RWPE2 (cell line): ENCODE measurements around the gene ADGRG6.

Source experiments
- ATAC-seq: fragments of 200-7000 bp; cut with Tn5 transposase; 3 replicates; pipeline ENCODE4 v1.9.1; 2021; ENCODE audit warnings: low read depth
- DNase-seq: peaks from one replicate; pipeline ENCODE4 v3.0.0-alpha.2; 2020; ENCODE audit warnings: low spot score
- H3K27ac ChIP-seq: fragments of 450-650 bp; 2 replicates; pipeline ENCODE4 v1.5.1; 2017; ENCODE audit warnings: mild to moderate bottlenecking; ENCODE audit not compliant: poor library complexity, severe bottlenecking
- H3K27me3 ChIP-seq: fragments of 250-450 bp; sonication (Bioruptor Pico); 2 replicates; pipeline ENCODE4 v1.5.1; 2021; ENCODE audit warnings: mild to moderate bottlenecking, moderate library complexity; ENCODE audit not compliant: insufficient read depth, poor library complexity, severe bottlenecking
- H3K36me3 ChIP-seq: fragments of 250-450 bp; sonication (Bioruptor Pico); 2 replicates; pipeline ENCODE4 v1.5.1; 2020; ENCODE audit warnings: low read depth, mild to moderate bottlenecking, moderate library complexity
- H3K4me1 ChIP-seq: fragments of 250-450 bp; sonication (Bioruptor Pico); 2 replicates; pipeline ENCODE4 v1.5.1; 2021; ENCODE audit warnings: mild to moderate bottlenecking, moderate library complexity; ENCODE audit not compliant: insufficient read depth, poor library complexity, severe bottlenecking
- H3K4me3 ChIP-seq: fragments of 250-450 bp; sonication (Bioruptor Pico); 2 replicates; pipeline ENCODE4 v1.5.1; 2021; ENCODE audit warnings: mild to moderate bottlenecking, moderate library complexity; ENCODE audit not compliant: severe bottlenecking
- H3K9me3 ChIP-seq: fragments of 250-450 bp; sonication (Bioruptor Pico); 2 replicates; pipeline ENCODE4 v1.5.1; 2021; ENCODE audit warnings: mild to moderate bottlenecking, moderate library complexity; ENCODE audit not compliant: severe bottlenecking
- TF ChIP-seq, protein P1 (sequence below): fragments of 450-650 bp; IDR thresholded peaks from one replicate; pipeline ENCODE4 v1.5.1; 2017; ENCODE audit warnings: mild to moderate bottlenecking, moderate library complexity; ENCODE audit not compliant: poor library complexity, severe bottlenecking

ADGRG6 gene

DNA sequence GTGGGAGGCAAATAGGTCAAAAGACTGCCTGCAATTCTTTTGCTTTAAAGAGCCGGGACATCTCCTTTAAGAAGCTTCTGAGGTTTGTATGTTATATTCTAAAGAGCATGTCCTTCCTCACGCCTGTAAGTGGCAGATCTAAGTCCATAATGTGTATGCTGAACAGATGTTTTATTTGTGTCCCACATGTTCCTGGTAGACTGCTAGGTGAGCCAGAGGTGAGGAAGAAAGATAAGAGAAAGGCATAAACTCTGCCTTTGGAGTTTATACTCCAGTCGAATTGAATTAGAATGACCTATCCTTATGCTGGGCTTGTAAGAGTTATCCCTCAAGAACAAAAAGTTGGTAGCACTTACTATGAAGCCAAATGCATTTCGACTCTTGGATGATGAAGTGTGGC is 27.2 kb upstream of the ADGRG6 start:
- Histone ChIP-seq H3K4me3 (no peak overlapping the region), H3K27me3 (no peaks in the 10 kb centered on the region), H3K36me3 (no peaks in the 10 kb centered on the region), H3K27ac (no peak overlapping the region), H3K9me3 (no peaks in the 10 kb centered on the region), H3K4me1 (peaks cover 10% of the 10 kb centered on the region)
- TF ChIP-seq, protein P1, sequence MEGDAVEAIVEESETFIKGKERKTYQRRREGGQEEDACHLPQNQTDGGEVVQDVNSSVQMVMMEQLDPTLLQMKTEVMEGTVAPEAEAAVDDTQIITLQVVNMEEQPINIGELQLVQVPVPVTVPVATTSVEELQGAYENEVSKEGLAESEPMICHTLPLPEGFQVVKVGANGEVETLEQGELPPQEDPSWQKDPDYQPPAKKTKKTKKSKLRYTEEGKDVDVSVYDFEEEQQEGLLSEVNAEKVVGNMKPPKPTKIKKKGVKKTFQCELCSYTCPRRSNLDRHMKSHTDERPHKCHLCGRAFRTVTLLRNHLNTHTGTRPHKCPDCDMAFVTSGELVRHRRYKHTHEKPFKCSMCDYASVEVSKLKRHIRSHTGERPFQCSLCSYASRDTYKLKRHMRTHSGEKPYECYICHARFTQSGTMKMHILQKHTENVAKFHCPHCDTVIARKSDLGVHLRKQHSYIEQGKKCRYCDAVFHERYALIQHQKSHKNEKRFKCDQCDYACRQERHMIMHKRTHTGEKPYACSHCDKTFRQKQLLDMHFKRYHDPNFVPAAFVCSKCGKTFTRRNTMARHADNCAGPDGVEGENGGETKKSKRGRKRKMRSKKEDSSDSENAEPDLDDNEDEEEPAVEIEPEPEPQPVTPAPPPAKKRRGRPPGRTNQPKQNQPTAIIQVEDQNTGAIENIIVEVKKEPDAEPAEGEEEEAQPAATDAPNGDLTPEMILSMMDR: no peak
- ATAC-seq (no peak), DNase-seq (no peak)

DNA sequence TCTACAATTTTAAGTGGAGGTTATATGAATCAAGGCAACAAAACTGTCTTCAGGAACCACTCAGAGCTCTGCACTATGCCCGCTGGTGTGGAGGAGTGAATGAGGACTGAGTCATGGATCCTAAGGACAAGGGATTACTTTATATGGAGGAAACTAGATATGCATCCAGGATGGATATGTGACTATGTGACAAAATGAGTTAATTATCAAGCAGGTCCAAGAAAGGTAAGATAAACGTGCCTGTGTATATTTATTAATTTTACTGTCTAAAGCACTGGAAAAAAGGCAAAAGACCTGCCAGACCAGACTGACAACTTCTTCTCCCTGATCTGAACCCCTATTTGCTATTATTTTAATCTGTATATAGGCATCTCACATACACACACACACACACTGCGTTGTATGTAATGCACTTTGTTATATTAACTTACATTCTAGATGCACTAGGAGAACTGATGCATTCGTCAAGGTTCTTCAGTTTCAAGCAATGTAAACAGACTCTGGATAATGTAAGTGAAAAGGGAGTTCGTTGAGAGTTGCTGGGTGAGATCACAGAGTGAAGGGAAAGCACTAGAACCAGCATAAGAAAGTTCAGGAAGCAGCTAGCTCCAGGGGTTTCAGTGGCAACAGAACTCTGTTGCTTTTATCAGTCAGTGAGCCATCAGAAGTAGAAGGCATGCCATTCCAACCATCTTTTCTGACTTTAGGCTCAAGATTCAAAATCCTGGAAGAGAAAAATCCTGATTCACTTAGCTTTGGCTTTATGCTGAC is 26.4 kb upstream of the ADGRG6 start:
- ATAC-seq: no peak
- H3K4me3 ChIP-seq: no peak overlapping the region
- H3K4me1 ChIP-seq: peaks cover 12% of the 10 kb centered on the region
- H3K27me3 ChIP-seq: no peaks in the 10 kb centered on the region
- DNase-seq: no peak
- H3K27ac ChIP-seq: no peak overlapping the region
- TF ChIP-seq, protein P1: no peak
- no peaks in the 10 kb centered on the region for H3K9me3 ChIP-seq
- H3K36me3 ChIP-seq: no peaks in the 10 kb centered on the region

DNA sequence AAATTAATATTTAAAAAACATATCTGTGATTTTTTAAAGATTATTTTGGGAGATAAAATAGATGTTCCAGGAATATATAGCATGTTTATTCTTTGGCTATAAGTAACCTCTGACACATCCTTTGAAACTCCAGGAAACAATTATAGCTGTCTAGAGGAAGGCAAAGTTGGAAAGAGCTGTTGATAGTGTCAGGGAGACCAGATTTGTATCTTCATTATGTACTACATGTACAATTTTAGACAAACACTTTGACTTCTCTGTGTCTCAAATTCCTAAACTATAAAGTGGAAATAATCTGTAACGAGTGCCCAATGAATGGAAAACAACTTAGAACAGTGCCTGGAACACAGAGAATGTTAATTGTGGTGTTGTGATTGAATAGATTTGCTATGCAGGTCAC is 25.6 kb upstream of the ADGRG6 start:
- no peak for DNase-seq
- TF ChIP-seq, protein P1: no peak
- H3K27ac ChIP-seq: no peak overlapping the region
- no peaks in the 10 kb centered on the region for H3K9me3 ChIP-seq
- peaks cover 12% of the 10 kb centered on the region for H3K4me1 ChIP-seq
- no peaks in the 10 kb centered on the region for H3K36me3 ChIP-seq
- no peaks in the 10 kb centered on the region for H3K27me3 ChIP-seq
- no peak overlapping the region for H3K4me3 ChIP-seq
- ATAC-seq: no peak

DNA sequence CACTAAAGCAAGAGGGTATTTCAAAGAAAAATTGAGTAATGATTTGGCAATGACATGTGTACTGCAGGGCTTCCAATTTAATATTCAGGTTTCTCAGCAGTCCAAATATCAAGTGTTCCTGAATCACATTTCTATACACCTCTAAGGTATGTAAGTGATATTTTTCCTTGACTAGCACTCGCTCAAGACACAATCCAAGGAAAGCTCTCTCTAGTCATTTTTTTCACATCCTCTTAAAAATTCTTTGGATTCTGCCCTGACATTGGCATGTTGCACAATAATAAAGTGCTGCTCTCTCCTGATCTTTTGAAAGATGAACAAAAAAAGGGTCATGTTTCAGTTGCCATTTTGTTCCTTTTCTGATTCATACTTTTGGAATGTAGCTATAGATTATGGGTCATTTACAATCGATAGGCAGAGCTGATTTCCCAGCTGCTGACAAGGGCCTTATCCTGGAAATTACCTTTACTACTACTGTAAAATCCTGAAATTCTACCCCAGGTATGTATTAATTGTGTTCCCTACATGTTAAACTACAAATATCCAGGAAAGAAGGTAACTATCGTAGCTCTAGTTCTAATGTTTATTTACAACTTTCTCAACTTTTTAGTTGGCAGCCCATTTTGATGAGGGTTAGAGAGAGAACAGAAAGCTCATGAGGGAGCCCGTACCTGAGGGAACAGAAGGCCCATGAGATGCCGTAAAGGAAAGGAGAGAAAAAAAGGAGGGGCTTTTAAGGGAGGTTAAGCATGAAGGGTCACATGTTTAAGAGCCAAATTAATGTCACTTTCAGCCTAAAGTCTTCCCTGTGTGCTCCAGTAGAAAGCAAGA is 22.2 kb upstream of the ADGRG6 start:
- Histone ChIP-seq H3K27ac (peak overlapping the region; percentile 74), H3K27me3 (no peaks in the 10 kb centered on the region)

More for the DNA sequence above, 22.2 kb upstream of the ADGRG6 start:
- TF ChIP-seq, protein P1: no peak
- H3K36me3 ChIP-seq: no peaks in the 10 kb centered on the region
- H3K9me3 ChIP-seq: no peaks in the 10 kb centered on the region
- ATAC-seq (peak; percentile 76), DNase-seq (no peak)
- no peak overlapping the region for H3K4me3 ChIP-seq
- H3K4me1 ChIP-seq: peaks cover 12% of the 10 kb centered on the region
